ENCODE data around the gene TLR3. TPM values are rescaled to one million over a fixed set of nuclear protein-coding genes. Genes with fewer than 3 reads are reported as not detected.

Gene TLR3
- total and polyA plus RNA-seq, 2 donors (not counting 3 experiments of a cell fraction or from before 2014, with no cell fraction given) = 1.6 to 5.2 TPM

GRCh38 chr4:186128842-186129241 lies 59.9 kb downstream of the TLR3 start:
- dilution Hi-C loops (cut with MboI; ENCODE audit: extremely low pct_ligation_motif_present, low sequenced_read_pairs) = no loop called here
- Histone ChIP-seq H3K27me3 (ENCODE audit: control insufficient read depth in 2 of 2, insufficient read depth in 2 of 2, low read length in 2 of 2) (no peaks in the 10 kb centered on the region), H3K4me3 (replicated peaks in 1 of 3; ENCODE audit: insufficient read depth in 1 of 3, low read depth in 1 of 3, low read length in 3 of 3) (no peak overlapping the region), H3K4me1 (ENCODE audit: control insufficient read depth, extremely low read depth, insufficient read depth, low read length) (no peaks in the 10 kb centered on the region), H4K20me1 (replicated peaks; ENCODE audit: control insufficient read depth, extremely low read depth, insufficient read depth, low read length) (no peaks in the 10 kb centered on the region), H3K79me2 (ENCODE audit: control insufficient read depth, insufficient read depth, low read length) (no peaks in the 10 kb centered on the region), H2AFZ (ENCODE audit: low read depth, low read length) (no peak overlapping the region), H3K27ac (ENCODE audit: insufficient read depth, low read depth, low read length) (no peak overlapping the region), H3K9me1 (replicated peaks; ENCODE audit: control insufficient read depth, extremely low read depth, insufficient read depth, low read length) (no peaks in the 10 kb centered on the region), H3K9me3 (replicated peaks; ENCODE audit: control insufficient read depth, insufficient read depth, low read length) (no peaks in the 10 kb centered on the region), H3K36me3 (ENCODE audit: control insufficient read depth in 2 of 2, extremely low read depth in 1 of 2, insufficient read depth in 2 of 2, low read length in 2 of 2) (no peaks in the 10 kb centered on the region), H3K4me2 (ENCODE audit: insufficient read depth, low read length) (no peak overlapping the region), H3K9ac (replicated peaks; ENCODE audit: extremely low read depth, insufficient read depth, low read length) (no peak overlapping the region)
- POLR2A ChIA-PET = interaction anchor here (0.6 kb wide), 1 partner anchor 1302 kb away, joined by 5 read pairs; no protein-coding TSS in a partner anchor
- TF ChIP-seq POLR2AphosphoS5 (IDR thresholded peaks at IDR 0.05; ENCODE audit: insufficient read depth, low read depth, low read length) (no peak), EZH2 (IDR thresholded peaks at IDR 0.05; ENCODE audit: borderline replicate concordance, low read depth, low read length, severe bottlenecking) (no peak), GATA2 (IDR thresholded peaks at IDR 0.05; ENCODE audit: insufficient read depth, insufficient read length, low read depth, low read length) (no peak), CTCF (IDR thresholded peaks at IDR 0.05; ENCODE audit: extremely low read depth in 1 of 2, insufficient read depth in 1 of 2, low read depth in 1 of 2, low read length in 2 of 2) (no peak), POLR2A (IDR thresholded peaks at IDR 0.05; ENCODE audit: low read depth, low read length) (no peak), FOS (IDR thresholded peaks at IDR 0.05; ENCODE audit: borderline replicate concordance, insufficient read depth, low read length) (no peak), MYC (IDR thresholded peaks at IDR 0.05; ENCODE audit: low read depth, low read length) (no peak), MAX (IDR thresholded peaks at IDR 0.05; ENCODE audit: insufficient read depth, insufficient read length) (no peak), JUN (IDR thresholded peaks at IDR 0.05; ENCODE audit: borderline replicate concordance, insufficient read depth, insufficient read length, low read depth) (no peak)
- DNase-seq (ENCODE audit: low read depth, low spot score) (no peak), FAIRE-seq (no peak)
- CTCF ChIA-PET = interaction anchor here (2.5 kb wide), 1 partner anchor 9 kb away, joined by 19 read pairs; no protein-coding TSS in a partner anchor
- intact Hi-C loops (cut with micrococcal nuclease) = no loop called here
- no TSS peak for BruUV-seq (replicated peaks)
